ENCODE results near the gene LSAMP. TPM values are rescaled to one million over a fixed set of nuclear protein-coding genes. Genes with fewer than 3 reads are reported as not detected.
A peak's percentile ranks its signal among the peaks of the same experiment; 100 is the strongest.

The LSAMP gene
- total and polyA plus RNA-seq, 5 donors from 2014 or later, result not detected

DNA sequence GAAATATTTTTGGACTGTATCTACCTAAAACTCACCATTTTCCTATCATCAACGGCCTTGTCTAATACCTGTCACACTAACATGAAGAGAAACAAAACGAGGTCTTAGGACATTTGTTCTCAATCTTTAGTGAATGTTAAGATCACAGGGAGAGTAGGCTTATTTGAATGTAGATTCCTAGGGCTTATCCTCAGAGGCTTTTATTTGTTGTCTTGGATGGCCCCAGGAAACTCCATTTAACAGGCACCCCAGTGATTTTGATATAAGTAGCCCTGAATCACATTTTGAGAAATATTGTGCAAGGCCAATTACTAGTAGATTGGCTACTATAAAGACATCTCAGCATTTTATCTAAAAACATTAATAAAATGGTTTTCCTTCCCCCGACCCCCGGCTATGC is 454.6 kb downstream of the LSAMP start:
- Mint-ChIP-seq H3K36me3 (no peaks in the 10 kb centered on the region), H3K4me1 (no peaks in the 10 kb centered on the region), H3K4me3 (no peak overlapping the region), H3K27ac (no peak overlapping the region), H3K27me3 (no peaks in the 10 kb centered on the region), H3K9me3 (peaks cover 0 to 6% (median 0%) of the 10 kb centered on the region in 7 donors)
- no peaks in the 10 kb centered on the region for H3K9me3 ChIP-seq (ENCODE audit: control insufficient read depth in 2 of 2, low read length in 2 of 2)
- DNase-seq, result no peak
- ATAC-seq (ENCODE audit: low read depth in 2 of 2), result no peak
- no peaks in the 10 kb centered on the region for H3K27me3 ChIP-seq (ENCODE audit: control insufficient read depth, insufficient read depth, low read length)
- no peak overlapping the region for H3K27ac ChIP-seq (ENCODE audit: insufficient read depth, low read length, poor library complexity, severe bottlenecking)
- H3K4me1 ChIP-seq (ENCODE audit: control insufficient read depth, insufficient read depth, low read length, poor library complexity, severe bottlenecking), result no peaks in the 10 kb centered on the region
- H3K36me3 ChIP-seq (ENCODE audit: control insufficient read depth, insufficient read depth, low read length), result no peaks in the 10 kb centered on the region
- no peak overlapping the region for H3K4me3 ChIP-seq (ENCODE audit: low read depth, low read length)

DNA sequence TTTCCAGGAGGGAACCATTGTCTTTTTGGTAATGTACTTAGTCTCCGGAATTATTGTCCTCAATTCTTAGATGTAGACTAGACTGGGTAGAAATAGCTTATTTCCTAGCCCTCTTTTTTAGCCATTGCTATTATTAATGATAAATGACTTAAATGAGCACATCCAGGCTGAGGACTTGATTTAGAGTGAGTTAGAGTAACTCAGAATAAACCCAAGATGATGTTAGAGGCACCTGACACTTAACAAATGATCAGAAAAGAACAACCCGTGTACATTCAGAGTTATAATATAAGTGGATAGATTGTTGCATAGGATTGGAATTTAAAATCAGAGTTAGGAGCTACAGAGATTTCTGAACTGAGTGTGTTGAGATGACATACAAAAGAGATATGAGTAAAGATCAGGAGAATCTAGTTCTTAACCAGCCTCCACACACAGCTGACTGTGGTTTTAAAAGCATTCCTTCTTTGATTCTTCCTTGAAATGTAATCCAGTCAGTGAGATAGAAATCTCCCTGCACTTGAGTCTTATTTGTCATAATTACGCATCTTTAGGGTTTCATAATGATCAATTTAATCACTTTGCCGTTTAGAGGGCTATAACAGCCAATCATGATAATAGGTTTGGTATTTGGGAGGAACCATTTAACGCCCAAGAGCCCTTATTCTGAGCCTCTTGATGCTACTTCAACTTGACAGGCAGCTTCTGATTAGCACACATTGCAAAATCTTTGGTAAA is 455.4 kb downstream of the LSAMP start:
- Mint-ChIP-seq H3K36me3 (no peaks in the 10 kb centered on the region), H3K4me3 (no peak overlapping the region), H3K27me3 (no peaks in the 10 kb centered on the region), H3K9me3 (peaks cover 0 to 6% (median 0%) of the 10 kb centered on the region in 7 donors), H3K27ac (no peak overlapping the region), H3K4me1 (no peaks in the 10 kb centered on the region)
- Histone ChIP-seq H3K27ac (ENCODE audit: insufficient read depth, low read length, poor library complexity, severe bottlenecking) (no peak overlapping the region), H3K4me3 (ENCODE audit: low read depth, low read length) (no peak overlapping the region), H3K9me3 (ENCODE audit: control insufficient read depth in 2 of 2, low read length in 2 of 2) (no peaks in the 10 kb centered on the region), H3K4me1 (ENCODE audit: control insufficient read depth, insufficient read depth, low read length, poor library complexity, severe bottlenecking) (no peaks in the 10 kb centered on the region), H3K27me3 (ENCODE audit: control insufficient read depth, insufficient read depth, low read length) (no peaks in the 10 kb centered on the region), H3K36me3 (ENCODE audit: control insufficient read depth, insufficient read depth, low read length) (no peaks in the 10 kb centered on the region)
- no peak for DNase-seq
- ATAC-seq (ENCODE audit: low read depth in 2 of 2), result no peak

DNA sequence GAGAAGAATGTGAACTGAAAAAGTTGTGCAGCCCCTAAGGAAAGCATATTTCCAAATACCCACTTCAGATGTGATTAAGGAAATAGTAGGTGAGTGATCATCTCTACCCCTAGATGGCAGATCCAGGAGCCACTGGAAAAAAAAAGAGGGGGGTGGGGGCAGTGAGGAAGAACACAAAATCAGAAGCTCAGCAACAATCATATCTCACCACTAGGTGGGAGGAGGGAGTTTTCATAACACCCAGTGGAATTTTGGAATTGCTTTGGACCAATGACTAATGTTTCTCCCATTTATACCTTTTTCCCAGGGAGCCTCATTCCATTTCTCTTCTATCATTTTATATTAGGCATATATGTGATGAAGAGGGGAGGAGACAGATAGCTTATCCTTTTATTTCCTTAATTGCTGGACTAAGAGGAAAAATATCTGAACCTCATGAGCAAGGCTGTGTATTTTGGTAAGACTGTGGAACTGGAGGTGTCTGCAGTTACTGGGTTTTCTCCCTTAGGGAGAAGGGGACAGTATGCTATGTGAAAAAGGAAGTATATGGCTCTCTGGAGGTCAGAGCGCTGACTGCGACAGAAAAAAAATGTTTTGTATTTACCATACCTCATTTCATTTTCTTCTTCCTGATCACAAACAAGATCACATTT is 458.6 kb downstream of the LSAMP start:
- H3K27ac ChIP-seq (ENCODE audit: insufficient read depth, low read length, poor library complexity, severe bottlenecking), result no peak overlapping the region
- H3K4me1 ChIP-seq (ENCODE audit: control insufficient read depth, insufficient read depth, low read length, poor library complexity, severe bottlenecking), result no peaks in the 10 kb centered on the region

DNA sequence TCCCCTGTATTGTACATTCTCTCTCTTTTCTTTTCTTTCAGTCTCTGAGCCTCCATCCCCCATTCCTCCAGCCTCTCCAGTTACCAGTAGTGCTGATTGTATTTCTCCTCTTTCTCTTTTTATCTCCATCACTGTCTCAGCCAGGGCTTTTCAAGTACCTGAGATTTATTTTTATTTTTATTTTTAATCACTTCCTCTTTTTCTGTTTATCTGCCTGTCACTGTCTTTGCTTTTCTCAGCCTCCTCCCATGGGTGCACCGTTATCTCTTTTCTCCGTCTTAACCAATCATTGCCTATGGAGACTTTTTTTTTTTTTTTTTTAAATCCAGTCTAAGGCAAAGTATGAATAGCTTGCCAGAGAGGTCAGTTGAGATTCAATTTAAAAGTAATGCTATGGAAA is 462.7 kb downstream of the LSAMP start:
- peaks cover 0 to 7% (median 2%) of the 10 kb centered on the region in 7 donors for H3K9me3 Mint-ChIP-seq
- no peaks in the 10 kb centered on the region for H3K9me3 ChIP-seq (ENCODE audit: control insufficient read depth in 2 of 2, low read length in 2 of 2)
- ATAC-seq (ENCODE audit: low read depth in 2 of 2) (no peak), DNase-seq (no peak)
- no peaks in the 10 kb centered on the region for H3K4me1 Mint-ChIP-seq
- H3K27ac ChIP-seq (ENCODE audit: insufficient read depth, low read length, poor library complexity, severe bottlenecking), result no peak overlapping the region
- no peaks in the 10 kb centered on the region for H3K27me3 Mint-ChIP-seq
- no peaks in the 10 kb centered on the region for H3K36me3 ChIP-seq (ENCODE audit: control insufficient read depth, insufficient read depth, low read length)
- no peak overlapping the region for H3K4me3 Mint-ChIP-seq
- no peaks in the 10 kb centered on the region for H3K4me1 ChIP-seq (ENCODE audit: control insufficient read depth, insufficient read depth, low read length, poor library complexity, severe bottlenecking)
- H3K36me3 Mint-ChIP-seq, result no peaks in the 10 kb centered on the region
- no peaks in the 10 kb centered on the region for H3K27me3 ChIP-seq (ENCODE audit: control insufficient read depth, insufficient read depth, low read length)
- H3K4me3 ChIP-seq (ENCODE audit: low read depth, low read length), result no peak overlapping the region
- H3K27ac Mint-ChIP-seq, result peak overlapping the region in 1 of 3 donors; percentile 5

More for the DNA sequence above, 458.6 kb downstream of the LSAMP start:
- Mint-ChIP-seq H3K27ac (no peak overlapping the region), H3K9me3 (peaks cover 0 to 6% (median 0%) of the 10 kb centered on the region in 7 donors), H3K36me3 (no peaks in the 10 kb centered on the region), H3K27me3 (no peaks in the 10 kb centered on the region), H3K4me1 (no peaks in the 10 kb centered on the region), H3K4me3 (no peak overlapping the region)
- ATAC-seq (ENCODE audit: low read depth in 2 of 2) (no peak), DNase-seq (no peak)
- Histone ChIP-seq H3K9me3 (ENCODE audit: control insufficient read depth in 2 of 2, low read length in 2 of 2) (no peaks in the 10 kb centered on the region), H3K27me3 (ENCODE audit: control insufficient read depth, insufficient read depth, low read length) (no peaks in the 10 kb centered on the region), H3K4me3 (ENCODE audit: low read depth, low read length) (no peak overlapping the region), H3K36me3 (ENCODE audit: control insufficient read depth, insufficient read depth, low read length) (no peaks in the 10 kb centered on the region)

DNA sequence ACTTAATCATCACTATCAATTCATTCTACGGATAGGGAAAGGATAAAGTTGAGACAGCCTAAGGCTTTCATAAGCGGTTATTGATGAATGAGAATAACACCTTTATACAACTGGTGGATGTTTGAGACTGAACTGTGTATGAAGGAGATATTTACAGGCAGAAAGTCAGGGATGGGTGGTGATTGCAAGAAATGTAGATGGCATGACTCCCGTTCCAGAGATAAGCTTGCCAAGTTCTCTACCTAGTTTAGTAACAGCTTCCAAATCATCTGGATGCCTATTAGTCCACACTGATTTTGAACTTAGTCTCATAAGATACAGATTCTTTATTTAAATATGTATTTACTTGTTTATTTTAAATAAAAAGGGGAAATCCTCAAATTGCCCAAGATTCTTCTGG is 463.2 kb downstream of the LSAMP start:
- Histone ChIP-seq H3K27ac (ENCODE audit: insufficient read depth, low read length, poor library complexity, severe bottlenecking) (no peak overlapping the region), H3K4me3 (ENCODE audit: low read depth, low read length) (no peak overlapping the region), H3K27me3 (ENCODE audit: control insufficient read depth, insufficient read depth, low read length) (no peaks in the 10 kb centered on the region), H3K9me3 (ENCODE audit: control insufficient read depth in 2 of 2, low read length in 2 of 2) (no peaks in the 10 kb centered on the region), H3K4me1 (ENCODE audit: control insufficient read depth, insufficient read depth, low read length, poor library complexity, severe bottlenecking) (no peaks in the 10 kb centered on the region), H3K36me3 (ENCODE audit: control insufficient read depth, insufficient read depth, low read length) (no peaks in the 10 kb centered on the region)
- DNase-seq (no peak), ATAC-seq (ENCODE audit: low read depth in 2 of 2) (no peak)
- Mint-ChIP-seq H3K36me3 (no peaks in the 10 kb centered on the region), H3K4me3 (no peak overlapping the region), H3K27me3 (no peaks in the 10 kb centered on the region), H3K4me1 (no peaks in the 10 kb centered on the region), H3K27ac (no peak overlapping the region), H3K9me3 (peaks cover 0 to 7% (median under 1%) of the 10 kb centered on the region in 7 donors)

DNA sequence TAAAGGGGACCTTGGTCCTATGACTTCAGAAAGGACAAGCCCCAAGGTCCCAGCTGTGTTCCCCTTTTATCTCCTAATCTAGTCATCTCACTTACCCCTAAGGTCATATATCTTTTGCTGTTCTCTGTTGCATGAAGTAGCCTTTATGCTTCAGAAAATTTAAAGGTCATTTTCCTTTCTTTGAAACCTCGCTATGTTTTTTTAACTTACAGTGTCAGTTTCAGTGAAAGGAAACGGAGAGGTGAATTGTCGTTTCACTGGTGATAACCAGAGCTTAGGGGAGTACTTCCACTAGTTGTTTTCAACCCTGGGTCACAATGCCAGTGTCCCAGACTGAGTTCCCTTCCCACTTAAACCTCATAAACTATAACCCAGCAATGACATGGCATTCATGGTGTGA is 464.6 kb downstream of the LSAMP start:
- Histone ChIP-seq H3K27ac (ENCODE audit: insufficient read depth, low read length, poor library complexity, severe bottlenecking) (no peak overlapping the region), H3K36me3 (ENCODE audit: control insufficient read depth, insufficient read depth, low read length) (no peaks in the 10 kb centered on the region), H3K27me3 (ENCODE audit: control insufficient read depth, insufficient read depth, low read length) (no peaks in the 10 kb centered on the region), H3K9me3 (ENCODE audit: control insufficient read depth in 2 of 2, low read length in 2 of 2) (no peaks in the 10 kb centered on the region), H3K4me1 (ENCODE audit: control insufficient read depth, insufficient read depth, low read length, poor library complexity, severe bottlenecking) (no peaks in the 10 kb centered on the region), H3K4me3 (ENCODE audit: low read depth, low read length) (no peak overlapping the region)
- Mint-ChIP-seq H3K9me3 (peaks cover 0 to 7% (median 0%) of the 10 kb centered on the region in 7 donors), H3K27me3 (no peaks in the 10 kb centered on the region), H3K4me3 (no peak overlapping the region), H3K4me1 (no peaks in the 10 kb centered on the region), H3K27ac (no peak overlapping the region), H3K36me3 (no peaks in the 10 kb centered on the region)
- DNase-seq (no peak), ATAC-seq (ENCODE audit: low read depth in 2 of 2) (no peak)

DNA sequence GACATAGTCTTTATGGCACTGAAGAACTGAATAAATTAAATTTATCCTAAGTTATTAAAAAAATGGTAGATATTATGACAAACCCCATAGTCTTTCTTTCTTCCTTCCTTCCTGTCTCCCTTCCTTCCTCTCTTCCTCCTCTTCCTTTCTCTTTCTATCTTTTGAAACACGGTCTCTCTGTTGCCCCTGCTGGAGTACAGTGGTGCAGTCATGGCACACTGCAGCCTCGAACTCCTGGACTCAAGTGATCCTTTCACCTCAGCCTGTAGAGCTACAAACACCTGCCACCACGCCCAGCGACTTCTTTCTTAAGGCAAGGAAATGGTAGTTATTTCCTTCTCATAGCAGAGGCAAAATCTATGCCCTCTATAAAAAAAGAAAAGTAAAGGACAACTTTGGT is 467.4 kb downstream of the LSAMP start:
- no peaks in the 10 kb centered on the region for H3K4me1 Mint-ChIP-seq
- H3K27me3 Mint-ChIP-seq, result no peaks in the 10 kb centered on the region
- H3K9me3 Mint-ChIP-seq, result peaks cover 0 to 7% (median 4%) of the 10 kb centered on the region in 7 donors
- no peak overlapping the region for H3K4me3 ChIP-seq (ENCODE audit: low read depth, low read length)
- H3K27ac Mint-ChIP-seq, result no peak overlapping the region
- no peak for ATAC-seq (ENCODE audit: low read depth in 2 of 2)
- no peaks in the 10 kb centered on the region for H3K9me3 ChIP-seq (ENCODE audit: control insufficient read depth in 2 of 2, low read length in 2 of 2)
- H3K27ac ChIP-seq (ENCODE audit: insufficient read depth, low read length, poor library complexity, severe bottlenecking), result no peak overlapping the region
- no peaks in the 10 kb centered on the region for H3K4me1 ChIP-seq (ENCODE audit: control insufficient read depth, insufficient read depth, low read length, poor library complexity, severe bottlenecking)
- no peaks in the 10 kb centered on the region for H3K27me3 ChIP-seq (ENCODE audit: control insufficient read depth, insufficient read depth, low read length)
- H3K4me3 Mint-ChIP-seq, result peak overlapping the region in 1 of 4 donors; percentile 38
- H3K36me3 ChIP-seq (ENCODE audit: control insufficient read depth, insufficient read depth, low read length), result no peaks in the 10 kb centered on the region
- no peaks in the 10 kb centered on the region for H3K36me3 Mint-ChIP-seq
- no peak for DNase-seq

DNA sequence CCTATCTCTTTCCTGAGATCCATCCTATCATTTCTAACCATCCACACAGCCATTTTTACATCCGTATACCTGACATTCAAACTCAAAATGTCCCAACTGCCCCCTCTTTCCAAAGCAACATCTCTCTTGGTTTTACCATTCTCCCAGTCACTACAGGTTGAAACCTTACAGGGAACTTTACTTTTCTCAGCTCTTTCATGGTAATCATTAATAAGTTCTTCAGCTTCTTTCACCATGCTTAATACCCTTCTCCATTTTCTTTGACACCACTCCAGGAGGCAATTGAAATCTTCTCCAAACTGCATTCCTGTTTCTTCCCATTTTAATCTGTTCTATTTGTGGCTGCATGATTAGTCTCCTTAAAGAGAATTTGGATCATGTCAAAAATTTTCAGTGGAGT is 469.5 kb downstream of the LSAMP start:
- H3K27me3 Mint-ChIP-seq, result no peaks in the 10 kb centered on the region
- H3K9me3 Mint-ChIP-seq, result peaks cover 0 to 5% (median 4%) of the 10 kb centered on the region in 7 donors
- H3K4me1 Mint-ChIP-seq, result no peaks in the 10 kb centered on the region
- Histone ChIP-seq H3K27me3 (ENCODE audit: control insufficient read depth, insufficient read depth, low read length) (no peaks in the 10 kb centered on the region), H3K4me3 (ENCODE audit: low read depth, low read length) (no peak overlapping the region), H3K9me3 (ENCODE audit: control insufficient read depth in 2 of 2, low read length in 2 of 2) (no peaks in the 10 kb centered on the region), H3K36me3 (ENCODE audit: control insufficient read depth, insufficient read depth, low read length) (no peaks in the 10 kb centered on the region), H3K4me1 (ENCODE audit: control insufficient read depth, insufficient read depth, low read length, poor library complexity, severe bottlenecking) (no peaks in the 10 kb centered on the region), H3K27ac (ENCODE audit: insufficient read depth, low read length, poor library complexity, severe bottlenecking) (no peak overlapping the region)
- DNase-seq (no peak), ATAC-seq (ENCODE audit: low read depth in 2 of 2) (no peak)
- H3K4me3 Mint-ChIP-seq, result no peak overlapping the region
- H3K27ac Mint-ChIP-seq, result no peak overlapping the region
- no peaks in the 10 kb centered on the region for H3K36me3 Mint-ChIP-seq
